ENCODE data around the gene DSTYK.

DSTYK gene

DNA sequence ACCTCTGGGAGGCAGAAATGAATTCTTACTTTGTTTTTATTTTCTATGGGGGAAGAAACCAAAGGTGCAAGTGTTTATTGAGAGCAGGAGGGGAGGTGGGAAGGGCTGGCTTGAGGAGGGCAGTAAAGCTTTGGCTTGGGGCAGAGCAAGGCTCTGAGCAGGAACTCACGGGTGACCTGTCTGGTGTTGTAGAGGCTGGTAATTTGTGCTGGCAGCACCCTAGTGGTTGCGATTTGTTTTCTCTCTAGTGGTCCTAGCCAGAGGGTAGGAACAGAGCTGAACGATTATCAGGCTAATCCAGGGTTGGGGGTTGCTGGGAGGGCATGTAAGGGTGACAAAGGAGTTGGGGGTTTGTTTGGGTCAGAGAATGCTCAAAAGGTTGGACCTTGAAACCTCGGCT is 32.9 kb upstream of the DSTYK start:
- no peak for TF ChIP-seq CTCF (IDR thresholded peaks at IDR 0.05)
- H3K27ac ChIP-seq: no peak overlapping the region
- H3K36me3 ChIP-seq: no peaks in the 10 kb centered on the region
- H3K27me3 ChIP-seq: no peaks in the 10 kb centered on the region
- no peaks in the 10 kb centered on the region for H3K4me1 ChIP-seq (ENCODE audit: control insufficient read depth in 1 of 2, insufficient read depth in 1 of 2, low read depth in 1 of 2, low read length in 1 of 2)
- H3K9me3 ChIP-seq: no peaks in the 10 kb centered on the region
- no peak overlapping the region for H3K4me3 ChIP-seq (ENCODE audit: low read depth in 1 of 2, low read length in 1 of 2)

DNA sequence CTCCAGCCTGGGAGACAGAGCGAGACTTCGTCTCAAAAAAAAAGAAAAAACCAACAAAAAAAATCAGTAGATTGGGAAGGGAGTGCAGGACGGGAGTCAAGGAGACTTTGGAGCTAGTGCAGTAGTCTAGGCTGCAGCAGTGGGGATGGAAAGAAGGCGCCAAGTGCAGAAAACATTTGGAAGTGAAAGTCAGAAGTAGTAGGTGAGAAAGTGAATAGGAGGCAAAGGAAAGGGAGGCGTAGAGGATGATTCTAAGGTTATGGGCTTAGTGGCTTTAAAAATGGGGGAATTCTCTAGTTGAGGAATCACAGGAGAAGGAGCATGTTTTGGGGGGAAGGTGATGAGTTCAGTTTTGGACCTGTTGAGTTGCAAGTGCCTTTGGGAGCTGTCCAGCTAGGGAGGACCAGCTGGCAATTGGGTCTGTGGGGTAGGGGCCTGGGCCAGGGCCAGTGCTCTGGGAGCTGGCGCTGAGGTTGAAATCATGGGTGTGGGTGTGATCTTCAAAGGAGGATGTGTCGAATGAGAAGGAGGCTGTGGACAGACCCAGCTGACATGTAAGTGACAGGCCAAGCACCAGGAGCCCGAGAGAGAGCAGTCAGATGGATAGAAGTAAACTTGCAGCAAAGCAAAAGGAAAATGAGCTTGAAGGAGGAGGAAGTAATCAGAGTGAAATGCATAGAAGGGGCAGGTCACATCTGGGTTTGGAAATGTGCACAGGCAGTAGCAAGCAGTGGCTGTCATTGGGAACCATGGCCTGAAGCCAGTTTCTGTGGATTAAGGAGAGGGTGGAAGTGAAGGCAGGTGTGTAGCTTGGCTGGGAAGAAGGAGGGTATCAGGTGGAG is 32.1 kb upstream of the DSTYK start:
- Histone ChIP-seq H3K27ac (no peak overlapping the region), H3K27me3 (no peaks in the 10 kb centered on the region), H3K9me3 (no peaks in the 10 kb centered on the region), H3K36me3 (no peaks in the 10 kb centered on the region), H3K4me3 (ENCODE audit: low read depth in 1 of 2, low read length in 1 of 2) (no peak overlapping the region), H3K4me1 (ENCODE audit: control insufficient read depth in 1 of 2, insufficient read depth in 1 of 2, low read depth in 1 of 2, low read length in 1 of 2) (no peaks in the 10 kb centered on the region)
- TF ChIP-seq CTCF (IDR thresholded peaks at IDR 0.05): no peak

- no peak for TF ChIP-seq CTCF (IDR thresholded peaks at IDR 0.05)
- no peak overlapping the region for H3K4me3 ChIP-seq (ENCODE audit: low read depth in 1 of 2, low read length in 1 of 2)
These were observed 30.0 kb upstream of the DSTYK start for GRCh38 chr1:205241366-205242030.

GRCh38 chr1:205240569-205240968 is 29.1 kb upstream of the DSTYK start:
- Histone ChIP-seq H3K27ac (no peak overlapping the region), H3K9me3 (no peaks in the 10 kb centered on the region), H3K4me1 (ENCODE audit: control insufficient read depth in 1 of 2, insufficient read depth in 1 of 2, low read depth in 1 of 2, low read length in 1 of 2) (peaks cover 13% of the 10 kb centered on the region in 2 experiments), H3K27me3 (no peaks in the 10 kb centered on the region), H3K36me3 (no peaks in the 10 kb centered on the region), H3K4me3 (ENCODE audit: low read depth in 1 of 2, low read length in 1 of 2) (no peak overlapping the region)
- TF ChIP-seq CTCF (IDR thresholded peaks at IDR 0.05): no peak

More at GRCh38 chr1:205241366-205242030, 30.0 kb upstream of the DSTYK start:
- no peaks in the 10 kb centered on the region for H3K36me3 ChIP-seq
- no peaks in the 10 kb centered on the region for H3K27me3 ChIP-seq
- no peaks in the 10 kb centered on the region for H3K9me3 ChIP-seq
- H3K4me1 ChIP-seq (ENCODE audit: control insufficient read depth in 1 of 2, insufficient read depth in 1 of 2, low read depth in 1 of 2, low read length in 1 of 2): peaks cover 13% of the 10 kb centered on the region in 2 experiments
- H3K27ac ChIP-seq: no peak overlapping the region

- Histone ChIP-seq H3K36me3 (no peaks in the 10 kb centered on the region), H3K27ac (no peak overlapping the region), H3K27me3 (no peaks in the 10 kb centered on the region), H3K4me1 (ENCODE audit: control insufficient read depth in 1 of 2, insufficient read depth in 1 of 2, low read depth in 1 of 2, low read length in 1 of 2) (peaks cover 13% of the 10 kb centered on the region in 2 experiments), H3K4me3 (ENCODE audit: low read depth in 1 of 2, low read length in 1 of 2) (no peak overlapping the region), H3K9me3 (no peaks in the 10 kb centered on the region)
- TF ChIP-seq CTCF (IDR thresholded peaks at IDR 0.05): no peak
These were observed 28.6 kb upstream of the DSTYK start for GRCh38 chr1:205240118-205240517.

Measured in neutrophil (primary cell).